GM12875 (cell line): ENCODE data around the gene FAM83C.

ENCODE experiments used
- H3K4me3 ChIP-seq: one replicate; pipeline ENCODE4 v1.5.1; 2011; ENCODE audit warnings: low read depth, low read length, control low read depth
- CTCF ChIP-seq: IDR thresholded peaks from 2 replicates; pipeline ENCODE4 v1.5.1; 2011; ENCODE audit warnings: low read depth, mild to moderate bottlenecking, control low read depth, inconsistent platforms, low read length, moderate library complexity, borderline replicate concordance; ENCODE audit not compliant: insufficient read depth

The FAM83C gene

GRCh38 chr20:35291654-35292503 lies at the start of gene FAM83C:
FAM83C (minus strand) TSS chr20:35292425; CDS start chr20:35292304, 121 bp downstream.
- TF ChIP-seq CTCF: no peak
- no peak within 1 kb of the TSS for H3K4me3 ChIP-seq

GRCh38 chr20:35341366-35342028 lies 49.3 kb upstream of the FAM83C start:
- no peak overlapping the region for H3K4me3 ChIP-seq
- no peak for TF ChIP-seq CTCF

- TF ChIP-seq CTCF: no peak
- no peak overlapping the region for H3K4me3 ChIP-seq
These were observed 48.2 kb upstream of the FAM83C start for GRCh38 chr20:35340436-35340835.

- no peak for TF ChIP-seq CTCF
- no peak overlapping the region for H3K4me3 ChIP-seq
These were observed 47.4 kb upstream of the FAM83C start for GRCh38 chr20:35339636-35340035.

- H3K4me3 ChIP-seq: no peak overlapping the region
- no peak for TF ChIP-seq CTCF
These were observed 46.8 kb upstream of the FAM83C start for GRCh38 chr20:35339007-35339406.

GRCh38 chr20:35334311-35335101 lies 42.3 kb upstream of the FAM83C start:
- H3K4me3 ChIP-seq: no peak overlapping the region
- TF ChIP-seq CTCF: no peak
